H1 (cell line): ENCODE data around the gene ZHX3. TPM values are rescaled to one million over a fixed set of nuclear protein-coding genes. Genes with fewer than 3 reads are reported as not detected.

Source experiments
- CTCF ChIA-PET: fragments of 300-600 bp; sonication (Branson Sonifier 250); formaldehyde crosslinking; loops from one replicate; lab custom pipeline; 2021; ENCODE audit not compliant: partially characterized antibody; lab: Charles Lee
- POLR2A ChIA-PET: fragments of 300-600 bp; sonication (Branson Sonifier 250); formaldehyde crosslinking; loops from one replicate; lab custom pipeline; 2021; ENCODE audit warnings: inconsistent platforms; ENCODE audit not compliant: partially characterized antibody; lab: Charles Lee
- DNase-seq, 2 experiments: peaks; one replicate each; pipeline versions ENCODE4 v3.0.0 to v3.0.0-alpha.2; 2010 to 2022; ENCODE audit warnings: low spot score in 2 of 2, low read depth in 1 of 2, mixed read lengths in 1 of 2
- FAIRE-seq: peaks from 2 replicates; lab custom pipeline; 2011; peaks lifted over from hg19 to GRCh38; lab: Jason Lieb, UNC
- H2AFZ ChIP-seq: 2 replicates; pipeline ENCODE4 v1.8.1; 2012; ENCODE audit warnings: low read length, inconsistent platforms
- H2AK5ac ChIP-seq: 2 replicates; pipeline ENCODE4 v1.6.1; 2013; ENCODE audit warnings: low read depth, low read length
- H2BK120ac ChIP-seq: replicated peaks from 2 replicates; pipeline ENCODE3; 2013; ENCODE audit warnings: low read depth, low read length, inconsistent platforms
- H2BK12ac ChIP-seq: 2 replicates; pipeline ENCODE4 v1.6.1; 2013; ENCODE audit warnings: low read depth, low read length
- H2BK15ac ChIP-seq: 2 replicates; pipeline ENCODE4 v1.6.1; 2013; ENCODE audit warnings: low read length
- H2BK20ac ChIP-seq: 2 replicates; pipeline ENCODE4 v1.6.1; 2013; ENCODE audit warnings: low read length
- H2BK5ac ChIP-seq: 2 replicates; pipeline ENCODE4 v1.6.1; 2013; ENCODE audit warnings: low read depth, low read length
- H3K14ac ChIP-seq: 2 replicates; pipeline ENCODE4 v1.6.1; 2013; ENCODE audit warnings: inconsistent platforms; ENCODE audit not compliant: insufficient read length
- H3K18ac ChIP-seq: 2 replicates; pipeline ENCODE4 v1.6.1; 2013; ENCODE audit warnings: low read length; ENCODE audit errors: extremely low read depth
- H3K23ac ChIP-seq: 2 replicates; pipeline ENCODE4 v1.6.1; 2013; ENCODE audit warnings: inconsistent platforms; ENCODE audit not compliant: insufficient read length
- H3K23me2 ChIP-seq: 2 replicates; pipeline ENCODE4 v1.6.1; 2013; ENCODE audit warnings: low read depth, low read length
- H3K27ac ChIP-seq: 2 replicates; pipeline ENCODE4 v1.6.1; 2011; ENCODE audit warnings: low read depth, low read length, inconsistent platforms
- H3K27me3 ChIP-seq, 4 experiments: replicated peaks in 1 of 4; 1 replicate in 1 of 4; 2 replicates in 3 of 4; pipeline versions ENCODE4 v1.6.1 to v1.8.1; 2011 to 2013; ENCODE audit warnings: low read length in 3 of 4, mild to moderate bottlenecking in 3 of 4, inconsistent platforms in 2 of 4, mixed read lengths in 2 of 4, moderate library complexity in 1 of 4; ENCODE audit not compliant: control insufficient read depth in 3 of 4, insufficient read depth in 3 of 4; ENCODE audit errors: extremely low read depth in 1 of 4
- H3K36me3 ChIP-seq, 4 experiments: 2 replicates each; pipeline versions ENCODE4 v1.6.1 to v1.8.1; 2011 to 2013; ENCODE audit warnings: mild to moderate bottlenecking in 4 of 4, low read length in 3 of 4, moderate library complexity in 2 of 4, control low read depth in 1 of 4, inconsistent platforms in 1 of 4; ENCODE audit not compliant: insufficient read depth in 4 of 4, control insufficient read depth in 2 of 4
- H3K4ac ChIP-seq: replicated peaks from 2 replicates; pipeline ENCODE3; 2013; ENCODE audit warnings: low read length, low read depth, mixed read lengths, inconsistent platforms; ENCODE audit not compliant: insufficient read length
- H3K4me1 ChIP-seq, 4 experiments: replicated peaks in 1 of 4; 1 replicate in 1 of 4; 2 replicates in 3 of 4; pipeline versions ENCODE4 v1.6.1 to v1.8.1; 2011 to 2013; ENCODE audit warnings: low read length in 3 of 4, inconsistent platforms in 2 of 4, mixed read lengths in 1 of 4; ENCODE audit not compliant: insufficient read depth in 4 of 4, control insufficient read depth in 3 of 4
- H3K4me2 ChIP-seq, 2 experiments: 2 replicates each; pipeline versions ENCODE4 v1.6.1 to v1.8.1; 2011 to 2013; ENCODE audit warnings: low read depth in 2 of 2, low read length in 2 of 2, control low read depth in 1 of 2, inconsistent platforms in 1 of 2, mild to moderate bottlenecking in 1 of 2; ENCODE audit not compliant: insufficient read depth in 1 of 2
- H3K4me3 ChIP-seq, 4 experiments: fragments of 200-600, 300-600 bp in 1 of 4; sonication (generic), shearing (Covaris generic), sonication (Bioruptor Twin) in 1 of 4; 2 replicates each; pipeline versions ENCODE4 v1.5.1 to v1.8.1; 2011 to 2016; ENCODE audit warnings: low read length in 4 of 4, low read depth in 3 of 4, control low read depth in 2 of 4, inconsistent platforms in 2 of 4, mild to moderate bottlenecking in 2 of 4, mixed read lengths in 1 of 4, moderate library complexity in 1 of 4; ENCODE audit not compliant: insufficient read depth in 2 of 4; ENCODE audit errors: extremely low read depth in 1 of 4
- H3K56ac ChIP-seq: replicated peaks from 2 replicates; pipeline ENCODE3; 2013; ENCODE audit warnings: low read depth, mild to moderate bottlenecking, mixed read lengths, low read length, inconsistent platforms; ENCODE audit not compliant: insufficient read length
- H3K79me1 ChIP-seq: 2 replicates; pipeline ENCODE4 v1.6.1; 2013; ENCODE audit warnings: low read depth, low read length, control low read depth
- H3K79me2 ChIP-seq, 2 experiments: 2 replicates each; pipeline versions ENCODE4 v1.6.1 to v1.8.1; 2012 to 2013; ENCODE audit warnings: low read length in 2 of 2, mild to moderate bottlenecking in 2 of 2, inconsistent platforms in 1 of 2; ENCODE audit not compliant: insufficient read depth in 2 of 2, control insufficient read depth in 1 of 2
- H3K9ac ChIP-seq, 4 experiments: replicated peaks in 1 of 4; 1 replicate in 1 of 4; 2 replicates in 3 of 4; pipeline versions ENCODE4 v1.6.1 to v1.8.1; 2011 to 2013; ENCODE audit warnings: low read depth in 3 of 4, low read length in 3 of 4, control low read depth in 2 of 4, mild to moderate bottlenecking in 2 of 4, moderate library complexity in 2 of 4, inconsistent platforms in 1 of 4; ENCODE audit errors: extremely low read depth in 1 of 4
- H3K9me3 ChIP-seq, 2 experiments: 2 replicates each; pipeline versions ENCODE4 v1.6.1 to v1.8.1; 2012 to 2013; ENCODE audit warnings: mild to moderate bottlenecking in 2 of 2, moderate library complexity in 2 of 2, control low read depth in 1 of 2, inconsistent platforms in 1 of 2, low read depth in 1 of 2, low read length in 1 of 2, mixed read lengths in 1 of 2; ENCODE audit not compliant: insufficient read depth in 2 of 2
- H4K20me1 ChIP-seq, 2 experiments: replicated peaks in 1 of 2; 2 replicates each; pipeline versions ENCODE3 to v1.8.1; 2011 to 2013; ENCODE audit warnings: inconsistent platforms in 2 of 2, low read length in 2 of 2, mild to moderate bottlenecking in 1 of 2; ENCODE audit not compliant: insufficient read depth in 2 of 2, control insufficient read depth in 1 of 2
- H4K5ac ChIP-seq: 2 replicates; pipeline ENCODE4 v1.6.1; 2013; ENCODE audit warnings: low read length, low read depth, mixed read lengths, inconsistent platforms; ENCODE audit not compliant: insufficient read length
- H4K8ac ChIP-seq: 2 replicates; pipeline ENCODE4 v1.8.0; 2013; ENCODE audit warnings: mild to moderate bottlenecking, moderate library complexity, low read length, inconsistent platforms; ENCODE audit not compliant: insufficient read depth; ENCODE audit errors: extremely low read depth
- H4K91ac ChIP-seq: replicated peaks from 2 replicates; pipeline ENCODE3; 2013; ENCODE audit warnings: low read length, mixed read lengths, inconsistent platforms; ENCODE audit not compliant: insufficient read length
- CREB1 ChIP-seq: IDR thresholded peaks from 2 replicates; pipeline ENCODE4 v1.6.1; 2012; ENCODE audit warnings: inconsistent platforms
- GABPA ChIP-seq: IDR thresholded peaks from 2 replicates; pipeline ENCODE4 v1.6.1; 2011; ENCODE audit warnings: mild to moderate bottlenecking, low read length, moderate library complexity, borderline replicate concordance; ENCODE audit not compliant: insufficient read depth
- GTF2F1 ChIP-seq: IDR thresholded peaks from 2 replicates; pipeline ENCODE4 v1.6.1; 2012; ENCODE audit warnings: low read depth, low read length, improper control_type of control experiment, borderline replicate concordance
- HDAC6 ChIP-seq: IDR thresholded peaks from one replicate; pipeline ENCODE4 v1.7.1; 2012; ENCODE audit warnings: low read depth, mild to moderate bottlenecking, inconsistent platforms, low read length, moderate library complexity
- JUN ChIP-seq: IDR thresholded peaks from 2 replicates; pipeline ENCODE4 v1.6.1; 2011; ENCODE audit warnings: low read depth, mild to moderate bottlenecking, improper control_type of control experiment, low read length
- KDM5A ChIP-seq: fragments of 200-600 bp; IDR thresholded peaks from 2 replicates; pipeline ENCODE4 v1.7.1; 2012; ENCODE audit warnings: mild to moderate bottlenecking, low read length, inconsistent platforms, mixed read lengths
- PHF8 ChIP-seq: fragments of 200-600 bp; sonication (generic); conservative IDR thresholded peaks from 2 replicates; pipeline ENCODE4 v1.7.1; 2012; ENCODE audit warnings: low read depth, mild to moderate bottlenecking, inconsistent platforms, low read length, moderate library complexity
- POLR2A ChIP-seq, 2 experiments: IDR thresholded peaks; 1 replicate in 1 of 2; 2 replicates in 1 of 2; pipeline ENCODE4 v1.6.1; 2011; ENCODE audit warnings: low read depth in 2 of 2, low read length in 2 of 2, mild to moderate bottlenecking in 2 of 2; ENCODE audit errors: control extremely low read depth in 1 of 2
- POU5F1 ChIP-seq: IDR thresholded peaks from 2 replicates; pipeline ENCODE4 v1.6.1; 2011; ENCODE audit warnings: low read depth, mild to moderate bottlenecking, low read length, moderate library complexity
- SIRT6 ChIP-seq: IDR thresholded peaks from one replicate; pipeline ENCODE4 v1.7.1; 2012; ENCODE audit warnings: low read length, inconsistent platforms
- SRF ChIP-seq: IDR thresholded peaks from 2 replicates; pipeline ENCODE4 v1.6.1; 2011; ENCODE audit warnings: mild to moderate bottlenecking, low read depth, low read length, moderate library complexity
- TAF1 ChIP-seq: IDR thresholded peaks from 2 replicates; pipeline ENCODE4 v1.6.1; 2011; ENCODE audit warnings: mild to moderate bottlenecking, low read depth, low read length
- YY1 ChIP-seq: IDR thresholded peaks from 2 replicates; pipeline ENCODE4 v1.6.1; 2011; ENCODE audit warnings: low read depth, mild to moderate bottlenecking, low read length
- ZNF274 ChIP-seq: IDR thresholded peaks from 2 replicates; pipeline ENCODE4 v1.7.0; 2012; ENCODE audit warnings: low read length, borderline replicate concordance; ENCODE audit errors: extremely low read depth
- WGBS, 2 experiments: shearing (Covaris generic) in 1 of 2; methylation state at CpG; one replicate each; pipeline versions ENCODE4 v1.1.6 to v1.1.7; 2013 to 2015; ENCODE audit warnings: low lambda C conversion rate in 2 of 2, mixed read lengths in 2 of 2, inconsistent platforms in 1 of 2, low coverage in 1 of 2, missing lambda C conversion rate in 1 of 2; ENCODE audit not compliant: insufficient replicate concordance in 2 of 2, insufficient coverage in 1 of 2, insufficient read length in 1 of 2; ENCODE audit errors: extremely low coverage in 1 of 2, missing lambda C conversion rate in 1 of 2; 5-methylcytosine and 5-hydroxymethylcytosine counted together
- polyA plus RNA-seq, 7 experiments: library from polyadenylated mRNA; depleted of rRNA in 3 of 7; stranded (reverse) in 5 of 7; unstranded in 2 of 7; fragments of >200 nt in 5 of 7; fragments of 200-250 nt in 2 of 7; gene quantifications; 1 replicate in 5 of 7; 2 replicates in 1 of 7; 4 replicates in 1 of 7; pipeline versions ENCODE4 v1.2.1 to v1.2.3, GENCODE V29; 2011 to 2013; ENCODE audit warnings: missing spikeins in 2 of 7, mixed read lengths in 2 of 7
- total RNA-seq: library from RNA; stranded (reverse); fragmentation: NEBNext Ultra II Directional; extraction: Animal tissue kit (Norgen Biotek cat#: 25700); gene quantifications from 2 replicates; pipeline ENCODE4 v1.2.1, GENCODE V29; 2021

The ZHX3 gene
- total and polyA plus RNA-seq, 2 of the 8 experiments (the other 6 are each of a cell fraction or from before 2014, with no cell fraction given), result 1.00 to 7.8 TPM

- Histone ChIP-seq H3K14ac (no peak overlapping the region), H2BK20ac (no peak overlapping the region), H4K8ac (no peak overlapping the region), H2BK12ac (no peak overlapping the region), H3K23me2 (0 out of 2 replicates have a peak, but pooled peaks cover 3% of the 10 kb centered on the region), H3K9me3 (no peaks in the 10 kb centered on the region), H3K56ac (no peak overlapping the region), H3K18ac (no peak overlapping the region), H2BK120ac (no peak overlapping the region), H3K4me1 (no peaks in the 10 kb centered on the region), H4K20me1 (no peaks in the 10 kb centered on the region), H4K5ac (no peak overlapping the region), H2AK5ac (no peak overlapping the region), H2AFZ (no peak overlapping the region), H3K27ac (no peak overlapping the region), H3K36me3 (no peaks in the 10 kb centered on the region), H3K79me1 (no peaks in the 10 kb centered on the region), H3K79me2 (no peaks in the 10 kb centered on the region), H4K91ac (no peak overlapping the region), H3K27me3 (no peaks in the 10 kb centered on the region), H3K9ac (no peak overlapping the region), H2BK5ac (no peak overlapping the region), H3K4me2 (no peak overlapping the region), H3K4me3 (no peak overlapping the region), H3K23ac (no peak overlapping the region), H2BK15ac (no peak overlapping the region), H3K4ac (no peak overlapping the region)
- 100% methylated on average over 1 of the region's 1 CpG; no CpG with 5 or more reads in 1 of the 2 experiments for WGBS, 2 experiments
- FAIRE-seq (no peak), DNase-seq (no peak)
- TF ChIP-seq CREB1, result no peak
- TF ChIP-seq JUN, result no peak
- no peak for TF ChIP-seq HDAC6
- no peak for TF ChIP-seq YY1
- no peak for TF ChIP-seq KDM5A
- no peak for TF ChIP-seq SIRT6
- no peak for TF ChIP-seq POU5F1
- no peak for TF ChIP-seq GTF2F1
- no peak for TF ChIP-seq SRF
- no peak for TF ChIP-seq TAF1
- TF ChIP-seq GABPA, result no peak
- TF ChIP-seq PHF8, result no peak
- no peak for TF ChIP-seq ZNF274
- no peak for TF ChIP-seq POLR2A (IDR thresholded peaks at IDR 0.05; ENCODE audit: control extremely low read depth in 1 of 2, low read depth in 2 of 2, low read length in 2 of 2)
- ChIA-PET CTCF (interaction anchor here (0.7 to 2.2 kb wide), 3 partner anchors 9 to 51 kb away, joined by 3 to 10 read pairs (median 3); no protein-coding TSS in a partner anchor), POLR2A (no interaction called here)
Measured at GRCh38 chr20:41260734-41261220, 56.8 kb downstream of the ZHX3 start.
